GM18858 (cell line): ENCODE results near the gene DEFB131B.
"Not testable (repeated sequence)": the region's sequence is repeated elsewhere in the genome, so short reads cannot be mapped to it uniquely, and the experiment has no call there.

Source experiments
- ATAC-seq: cut with Tn5 transposase; IDR thresholded peaks from one replicate; pipeline ENCODE4 v1.9.1; 2021; ENCODE audit not compliant: unreplicated experiment

The DEFB131B gene, protein sequence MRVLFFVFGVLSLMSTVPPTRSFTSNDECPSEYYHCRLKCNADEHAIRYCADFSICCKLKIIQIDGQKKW

DNA sequence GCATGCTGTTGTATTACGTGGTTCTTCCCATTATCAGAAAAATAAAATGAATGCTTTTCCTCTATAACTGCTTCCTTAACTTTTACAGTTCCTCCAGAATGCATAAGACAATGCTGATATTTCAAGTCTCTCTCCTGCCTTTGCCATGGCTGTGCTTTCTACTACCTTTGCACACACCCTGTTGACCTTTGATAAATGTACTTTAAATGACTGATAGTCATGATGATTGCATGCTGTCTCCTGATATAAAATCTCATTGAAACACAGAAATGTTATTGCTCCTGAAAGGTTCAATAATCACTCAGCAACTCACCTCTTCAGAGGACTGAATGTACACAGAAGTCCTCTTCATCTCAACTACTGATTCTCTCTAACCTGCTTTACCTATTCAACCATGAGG is at the start of gene DEFB131B:
TSS of gene DEFB131B (plus strand) at position 395 of the 400 bp plus-strand sequence. CDS start at position 395, 0 bp downstream.
- not testable (repeated sequence) for ATAC-seq

DNA sequence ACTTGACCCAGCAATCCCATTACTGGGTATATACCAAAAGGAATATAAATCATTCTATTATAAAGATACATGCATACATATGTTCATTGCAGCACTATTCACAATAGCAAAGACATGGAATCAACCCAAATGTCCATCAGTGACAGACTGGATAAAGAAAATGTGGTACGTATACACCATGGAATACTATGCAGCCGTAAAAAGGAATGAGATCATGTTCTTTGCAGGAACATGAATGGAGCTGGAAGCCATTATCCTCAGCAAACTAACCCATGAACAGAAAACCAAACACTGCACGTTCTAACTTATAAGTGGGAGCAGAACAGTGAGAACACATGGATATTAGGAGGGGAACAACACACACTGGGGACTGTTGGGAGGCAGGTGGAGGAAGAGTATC is 49.0 kb upstream of the DEFB131B start:
- not testable (repeated sequence) for ATAC-seq

DNA sequence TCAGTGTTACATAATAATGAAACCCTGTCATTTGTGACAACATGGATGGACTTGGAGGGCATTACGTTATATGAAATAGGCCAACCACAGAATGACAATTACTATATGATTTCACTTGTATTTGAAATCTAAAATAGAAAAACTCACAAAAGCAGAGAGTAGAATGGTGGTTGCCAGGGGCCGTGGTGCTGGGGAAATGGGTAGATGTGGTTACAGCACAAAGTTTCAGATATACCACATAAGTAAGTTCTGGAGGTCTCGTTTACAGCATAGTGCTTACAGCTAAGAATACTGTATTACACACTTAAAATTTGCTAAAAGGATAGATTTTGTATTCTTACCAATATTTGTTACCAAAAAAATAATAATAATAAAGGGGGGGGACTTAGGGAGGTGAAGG is 48.6 kb upstream of the DEFB131B start:
- ATAC-seq: not testable (repeated sequence)

DNA sequence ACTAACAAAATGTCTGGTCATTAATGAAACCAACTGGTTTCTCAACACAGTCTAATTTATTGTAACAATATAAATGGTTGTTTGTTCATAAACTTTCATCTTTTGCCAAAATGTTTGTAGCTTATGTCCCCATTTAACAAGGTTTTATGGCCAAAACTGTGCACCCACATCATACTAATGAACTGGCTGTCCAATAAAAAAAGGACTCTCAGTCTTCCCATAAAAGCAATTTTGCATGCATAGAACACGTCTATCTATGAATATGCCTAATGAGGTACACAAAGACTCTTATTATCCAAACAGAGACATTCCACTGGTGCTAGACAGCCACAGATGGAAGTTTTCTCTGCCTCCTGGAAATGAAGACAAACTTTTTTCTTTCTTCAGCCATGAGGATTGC is 45.4 kb upstream of the DEFB131B start, which contains the start of gene DEFB108B:
TSS of gene DEFB108B (plus strand) at position 390 of the 400 bp plus-strand sequence. CDS start at position 390, 0 bp downstream.
- not testable (repeated sequence) for ATAC-seq

DNA sequence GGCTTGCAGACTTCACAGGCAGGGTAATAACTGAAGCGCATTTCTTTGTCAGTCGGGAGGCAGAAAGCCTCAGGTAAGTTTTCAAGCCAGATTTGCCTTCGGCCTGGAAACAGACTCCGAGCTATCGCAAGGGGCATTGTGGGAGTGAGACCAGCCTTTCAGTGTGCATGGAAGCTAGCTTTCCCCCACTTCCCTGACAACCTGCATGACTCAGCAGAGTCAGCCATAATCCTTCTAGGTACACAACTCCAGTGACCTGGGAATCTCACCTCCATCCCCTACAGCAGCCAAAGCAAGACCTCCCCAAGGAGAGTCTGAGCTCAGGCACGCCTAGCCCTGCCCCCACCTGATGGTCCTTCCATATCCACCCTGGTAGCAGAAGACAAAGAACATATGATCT is 35.5 kb upstream of the DEFB131B start:
- not testable (repeated sequence) for ATAC-seq

DNA sequence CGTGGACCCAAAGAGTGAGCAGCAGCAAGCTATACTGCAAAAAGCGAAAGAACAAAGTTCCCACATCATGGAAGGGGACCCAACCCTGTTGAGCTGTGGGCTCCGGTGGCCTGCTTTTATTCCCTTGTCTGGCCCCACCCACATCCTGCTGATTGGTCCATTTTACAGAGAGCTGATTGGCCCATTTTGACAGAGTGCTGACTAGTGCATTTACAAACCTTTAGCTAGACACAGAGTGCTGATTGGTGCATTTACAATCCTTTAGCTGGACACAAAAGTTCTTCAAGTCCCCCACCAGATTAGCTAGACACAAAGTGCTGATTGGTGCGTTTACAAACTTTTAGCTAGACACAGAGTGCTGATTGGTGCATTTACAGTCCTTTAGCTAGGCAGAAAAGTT is 34.9 kb upstream of the DEFB131B start:
- not testable (repeated sequence) for ATAC-seq

DNA sequence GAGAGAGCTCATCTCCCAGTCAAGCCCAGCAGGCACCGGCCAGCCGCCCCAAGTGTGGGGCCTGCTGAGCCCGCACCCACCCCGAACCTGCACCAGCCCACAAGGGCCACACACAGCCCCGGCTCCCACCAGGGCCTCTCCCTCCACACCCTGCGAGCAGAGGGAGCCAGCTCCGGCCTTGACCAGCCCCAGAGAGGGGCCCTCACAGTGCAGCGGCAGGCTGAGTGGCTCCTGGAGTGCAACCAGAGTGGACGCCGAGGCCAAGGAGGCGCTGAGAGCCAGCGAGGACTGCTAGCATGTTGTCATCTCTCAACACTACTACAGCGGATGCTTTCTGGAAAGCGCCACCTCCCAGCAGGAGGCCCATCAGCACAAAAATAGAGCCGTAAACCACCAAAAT is 34.4 kb upstream of the DEFB131B start:
- no peak for ATAC-seq

DNA sequence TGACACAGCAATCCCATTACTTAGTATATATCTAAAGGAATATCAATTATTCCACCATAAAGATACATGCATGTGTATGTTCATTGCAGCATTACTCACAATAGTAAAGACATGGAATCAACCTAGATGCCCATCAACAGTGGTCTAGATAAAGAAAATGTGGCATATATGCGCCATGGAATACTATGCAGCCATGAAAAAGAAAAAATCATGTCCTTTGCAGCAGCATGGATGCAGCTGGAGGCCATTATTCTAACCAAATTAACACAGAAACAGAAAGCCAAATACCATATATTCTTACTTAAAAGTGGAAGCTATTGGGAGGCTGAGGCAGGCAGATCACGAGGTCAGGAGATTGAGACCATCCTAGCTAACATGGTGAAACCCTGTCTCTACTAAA is 24.4 kb upstream of the DEFB131B start:
- ATAC-seq: not testable (repeated sequence)

DNA sequence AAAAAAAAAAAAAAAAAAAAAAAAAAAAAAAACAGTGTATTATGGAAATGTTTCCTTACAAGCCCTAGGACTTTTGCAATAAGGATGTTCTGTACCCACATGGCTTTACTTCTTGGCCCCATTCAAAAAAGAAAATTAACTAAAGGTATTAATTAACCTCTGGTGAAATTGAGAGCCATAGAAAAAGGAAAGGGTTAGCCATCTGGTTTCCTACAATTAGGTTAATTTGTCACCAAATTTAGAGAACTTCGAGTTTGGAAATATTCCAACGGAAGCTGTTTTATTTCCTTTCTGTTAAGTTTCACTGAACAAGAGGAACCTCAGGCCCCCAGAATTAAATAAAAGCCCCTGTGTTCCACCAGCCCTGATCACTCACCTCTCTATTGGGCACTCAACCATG is 22.4 kb upstream of the DEFB131B start:
- not testable (repeated sequence) for ATAC-seq

DNA sequence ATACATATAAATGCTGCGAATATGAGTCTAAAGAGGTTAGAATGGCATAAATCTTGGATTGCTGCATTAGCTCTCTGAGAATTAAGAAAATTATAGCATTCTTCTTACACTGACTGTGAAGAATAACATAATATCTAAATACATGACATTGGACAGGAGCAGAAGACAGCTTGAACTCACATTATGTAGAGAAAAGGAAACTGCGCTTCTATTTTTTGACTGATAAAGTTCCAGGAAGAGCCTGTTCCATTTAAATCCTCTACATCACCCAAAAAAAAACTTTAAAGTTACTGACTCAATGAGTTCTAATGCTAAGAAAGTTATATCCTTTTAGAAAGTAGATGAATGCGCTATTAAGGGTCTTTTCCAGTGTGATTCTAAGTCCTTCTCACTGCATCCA is 17.4 kb upstream of the DEFB131B start:
- not testable (repeated sequence) for ATAC-seq

DNA sequence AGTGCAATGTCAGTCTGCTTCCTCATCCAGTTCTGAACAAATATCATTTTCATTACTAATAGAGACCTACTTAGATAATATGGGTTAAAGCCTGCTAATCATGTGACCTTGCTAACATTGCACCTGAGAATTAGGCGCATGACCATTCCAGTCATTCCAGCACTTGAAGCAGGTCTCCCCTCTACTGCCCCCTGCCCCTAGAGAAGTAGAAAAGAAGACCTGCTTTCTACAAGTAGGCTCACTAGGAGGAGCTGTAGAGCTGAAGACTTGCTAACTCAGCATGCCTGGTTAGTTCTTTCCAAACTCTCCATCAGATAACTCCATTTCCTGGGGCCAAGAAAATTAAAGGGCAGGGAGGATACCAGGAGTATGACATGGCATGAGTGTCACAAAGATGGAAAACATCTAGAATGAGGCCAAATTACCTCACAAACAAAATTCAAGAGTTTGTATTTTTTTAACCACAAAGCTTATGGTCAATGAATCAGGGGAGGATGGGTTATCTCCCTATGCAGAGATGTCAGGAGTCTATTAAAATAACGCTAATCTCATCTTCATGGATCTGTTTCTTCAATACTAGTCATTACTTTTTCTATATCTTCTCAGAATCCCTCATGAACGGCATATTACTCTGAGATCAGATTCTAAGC is 14.2 kb upstream of the DEFB131B start:
- ATAC-seq: not testable (repeated sequence)

DNA sequence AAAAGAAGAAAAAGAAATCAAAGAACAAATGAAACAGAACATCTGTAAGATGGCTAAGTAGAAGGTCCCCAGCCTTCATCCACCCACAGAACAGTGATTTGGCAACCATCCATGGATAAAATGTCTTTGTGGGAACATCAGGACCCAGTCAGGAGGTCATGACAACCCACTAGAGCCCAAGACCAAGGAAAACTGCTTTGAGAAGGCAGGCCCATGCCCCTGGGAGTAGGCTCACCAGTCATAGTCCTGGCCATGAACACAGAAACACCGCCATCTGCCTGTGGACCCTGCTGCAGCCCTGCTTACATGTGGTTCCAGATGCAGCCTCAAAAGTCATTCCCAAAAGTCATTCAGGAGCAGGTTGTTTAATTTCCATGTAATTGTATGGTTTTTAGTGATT is 11.0 kb upstream of the DEFB131B start:
- not testable (repeated sequence) for ATAC-seq

DNA sequence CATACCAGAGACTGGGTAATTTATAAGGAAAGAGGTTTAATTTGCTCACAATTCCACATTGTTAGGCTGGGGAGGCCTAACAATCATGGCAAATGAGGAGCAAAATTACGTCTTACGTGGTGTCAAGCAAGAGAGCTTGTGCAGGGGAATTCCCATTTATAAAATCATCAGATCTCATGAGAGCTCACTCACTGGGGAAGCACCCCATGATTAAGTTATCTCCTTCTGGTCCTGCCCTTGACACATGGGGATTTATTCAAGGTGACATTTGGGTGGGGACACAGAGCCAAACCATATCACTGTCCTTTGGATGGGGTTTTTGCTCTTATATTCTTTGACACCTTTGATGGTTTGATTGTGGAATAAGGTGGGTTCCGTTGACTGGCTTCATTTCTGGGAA is 8.3 kb upstream of the DEFB131B start:
- ATAC-seq: not testable (repeated sequence)

DNA sequence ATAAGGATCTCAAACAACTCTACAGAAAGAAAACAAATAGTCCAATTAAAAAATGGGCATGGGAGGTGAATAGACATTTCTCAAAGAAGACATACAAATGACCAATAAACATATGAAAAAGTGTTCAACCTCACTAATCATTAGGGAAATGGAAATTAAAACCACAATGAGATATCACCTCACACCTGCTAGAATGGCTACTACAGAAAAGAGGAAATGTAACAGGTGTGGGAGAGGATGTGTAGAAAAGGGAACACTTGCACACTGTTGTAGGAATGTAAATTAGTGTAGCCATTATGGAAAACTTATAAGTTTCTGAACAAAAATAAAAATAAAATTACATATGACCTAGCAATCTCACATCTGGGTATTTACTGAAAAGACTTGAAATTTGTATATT is 7.6 kb upstream of the DEFB131B start:
- ATAC-seq: not testable (repeated sequence)

DNA sequence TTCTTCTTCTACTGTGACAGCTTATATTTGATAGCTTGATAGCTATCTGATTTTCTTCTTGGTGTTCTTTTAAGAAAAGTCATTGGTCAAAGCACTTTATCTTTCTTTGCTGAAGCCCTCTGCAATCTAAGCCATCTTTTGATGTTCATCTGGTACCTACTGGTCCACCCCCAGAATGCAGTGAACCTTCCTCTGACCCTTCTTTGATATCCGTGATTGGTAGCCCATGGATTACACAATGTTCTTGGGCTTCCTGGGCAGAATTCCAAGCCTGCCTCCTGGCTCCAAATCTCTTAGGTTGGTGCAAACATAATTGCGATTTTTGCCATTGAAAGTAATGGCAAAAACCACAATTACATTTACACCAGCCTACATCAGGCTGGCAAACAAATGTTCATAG is 2.0 kb upstream of the DEFB131B start:
- not testable (repeated sequence) for ATAC-seq

DNA sequence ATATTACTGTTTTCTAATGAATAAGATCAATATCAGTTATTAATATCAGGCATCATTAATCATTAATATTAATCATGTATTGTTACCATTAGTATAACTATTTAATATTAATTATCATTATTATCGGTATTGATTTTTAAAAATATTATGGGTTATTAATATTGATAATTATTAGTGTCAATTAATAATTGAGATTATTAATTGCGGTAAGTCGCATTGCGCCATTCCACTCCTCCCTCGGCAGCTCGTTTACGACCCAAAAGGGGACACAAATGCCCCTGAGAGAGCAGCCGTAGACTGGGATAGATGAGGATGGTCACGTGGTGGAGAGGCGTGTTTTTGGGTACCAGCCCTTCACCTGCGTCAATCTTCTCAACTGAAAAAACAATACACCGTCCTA is 7.6 kb downstream of the DEFB131B start:
- not testable (repeated sequence) for ATAC-seq

DNA sequence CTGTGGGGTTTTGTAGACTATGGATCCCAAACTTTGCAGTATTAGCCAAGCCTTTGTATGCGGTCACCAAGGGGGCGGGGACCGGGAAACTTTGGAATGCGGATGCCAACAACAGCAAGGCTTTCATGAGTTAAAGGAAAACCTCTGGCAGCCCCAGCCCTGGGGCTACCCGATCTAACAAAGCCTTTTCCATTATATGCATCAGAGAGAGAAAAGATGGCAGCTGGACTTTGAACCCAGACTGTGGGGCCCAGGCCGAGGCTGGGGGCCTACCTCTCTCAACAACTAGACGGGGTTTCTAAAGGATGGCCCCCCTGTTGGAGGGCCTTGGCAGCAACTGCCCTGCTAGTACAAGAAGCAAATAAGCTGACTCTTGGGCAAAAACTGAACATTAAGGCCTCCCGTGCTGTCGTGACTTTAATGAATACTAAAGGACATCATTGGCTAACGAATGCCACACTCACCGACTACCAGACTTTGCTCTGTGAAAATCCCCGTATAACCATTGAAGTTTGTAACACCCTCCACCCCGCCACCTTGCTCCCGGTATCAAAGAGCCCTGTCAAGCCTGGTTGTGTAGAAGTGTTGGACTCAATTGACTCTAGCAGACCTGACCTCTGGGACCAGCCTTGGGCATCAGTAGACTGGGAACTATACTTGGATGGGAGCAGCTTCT is 10.2 kb downstream of the DEFB131B start:
- ATAC-seq: not testable (repeated sequence)

DNA sequence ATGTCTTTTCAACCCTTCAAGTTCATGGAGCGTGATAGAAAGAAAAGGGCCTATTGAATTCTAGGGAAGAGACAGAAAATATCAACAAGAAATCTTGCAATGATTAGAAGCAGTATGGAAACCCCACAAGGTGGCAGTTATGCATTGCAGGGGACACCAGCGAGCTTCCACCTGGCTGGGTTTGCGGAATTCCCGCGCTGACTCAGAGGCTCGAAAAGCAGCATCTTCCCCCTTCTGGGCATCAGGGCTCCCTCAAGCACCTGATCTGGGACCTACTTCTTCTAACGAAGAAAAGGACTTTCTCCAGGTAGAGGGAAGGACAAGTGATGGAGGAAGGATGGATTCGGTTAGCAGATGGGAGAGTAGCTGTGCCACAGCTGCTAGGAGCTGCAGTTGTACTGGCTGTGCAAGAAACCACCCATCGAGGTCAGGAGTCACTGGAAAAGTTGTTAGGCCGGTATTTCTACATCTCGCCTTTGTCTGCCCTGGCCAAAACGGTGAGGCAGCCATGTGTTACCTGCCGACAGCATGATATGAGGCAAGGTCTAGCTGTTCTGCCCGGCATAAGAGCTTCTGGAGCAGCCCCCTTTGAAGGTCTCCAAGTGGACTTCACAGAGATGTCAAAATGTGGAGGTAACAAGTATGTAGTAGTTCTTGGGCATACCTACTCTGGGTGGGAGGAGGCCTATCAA is 11.1 kb downstream of the DEFB131B start:
- not testable (repeated sequence) for ATAC-seq

DNA sequence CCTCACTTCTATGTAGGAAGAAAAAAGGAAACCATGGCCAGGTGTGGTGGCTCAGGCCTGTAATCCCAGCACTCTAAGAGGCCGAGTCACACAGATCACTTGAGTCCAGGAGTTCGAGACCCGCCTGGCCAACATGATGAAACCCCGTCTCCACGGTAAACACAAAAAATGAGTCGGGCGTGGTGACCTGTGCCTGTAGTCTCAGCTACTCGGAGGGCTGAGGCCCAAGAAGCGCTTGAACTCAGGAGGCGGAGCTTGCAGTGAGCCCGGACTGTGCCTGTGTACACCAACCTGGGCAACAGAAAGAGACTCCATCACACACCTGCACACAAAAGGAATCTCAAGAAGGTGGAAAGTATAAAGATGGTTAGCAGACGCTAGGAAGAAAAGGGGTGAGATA is 17.7 kb downstream of the DEFB131B start:
- ATAC-seq: no peak

DNA sequence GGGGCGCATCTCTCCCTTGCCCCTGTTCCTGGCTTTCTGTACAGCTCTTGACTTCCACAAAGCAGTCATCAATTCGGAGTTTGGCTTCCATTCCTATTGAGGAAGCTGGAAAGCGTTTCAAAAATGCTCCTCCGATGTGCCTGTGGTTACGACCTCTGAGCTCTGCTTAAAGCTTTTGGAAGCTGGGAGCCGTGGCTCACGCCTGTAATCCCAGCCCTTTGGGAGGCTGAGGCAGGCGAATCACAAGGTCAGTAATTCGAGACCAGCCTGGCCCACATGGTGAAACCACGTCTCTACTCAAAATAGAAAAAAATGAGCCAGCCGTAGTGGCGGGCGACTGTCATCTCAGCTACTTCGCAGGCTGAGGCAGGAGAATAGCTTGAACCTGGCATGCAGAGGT is 22.9 kb downstream of the DEFB131B start:
- not testable (repeated sequence) for ATAC-seq

DNA sequence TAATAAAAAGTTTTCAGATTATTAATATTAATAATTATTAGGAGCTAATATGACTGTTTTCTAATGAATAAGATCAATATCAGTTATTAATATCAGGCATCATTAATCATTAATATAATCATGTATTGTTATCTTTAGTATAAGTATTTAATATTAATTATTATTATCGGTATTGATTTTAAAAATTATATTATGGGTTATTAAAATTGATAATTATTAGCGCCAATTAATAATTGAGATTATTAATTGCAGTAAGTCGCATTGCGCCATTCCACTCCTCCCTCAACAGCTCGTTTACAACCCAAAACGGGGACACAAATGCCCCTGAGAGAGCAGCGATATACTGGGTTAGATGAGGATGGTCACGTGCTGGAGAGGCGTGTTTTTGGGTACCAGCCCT is 30.0 kb downstream of the DEFB131B start:
- ATAC-seq: no peak

DNA sequence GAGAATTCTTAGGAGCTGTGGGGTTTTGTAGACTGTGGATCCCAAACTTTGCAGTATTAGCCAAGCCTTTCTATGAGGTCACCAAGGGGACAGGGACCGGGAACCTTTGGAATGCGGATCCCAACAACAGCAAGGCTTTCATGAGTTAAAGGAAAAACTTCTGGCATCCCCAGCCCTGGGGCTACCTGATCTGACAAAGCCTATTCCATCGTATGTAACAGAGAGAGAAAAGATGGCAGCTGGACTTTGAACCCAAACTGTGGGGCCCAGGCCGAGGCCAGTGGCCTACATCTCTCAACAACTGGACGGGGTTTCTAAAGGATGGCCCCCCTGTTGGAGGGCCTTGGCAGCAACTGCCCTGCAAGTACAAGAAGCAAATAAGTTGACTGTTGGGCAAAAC is 32.5 kb downstream of the DEFB131B start:
- ATAC-seq: not testable (repeated sequence)
